GM18861 (cell line): ENCODE measurements around the gene SUDS3.

Experiments used
- ATAC-seq: cut with Tn5 transposase; IDR thresholded peaks from one replicate; pipeline ENCODE4 v1.9.1; 2021; ENCODE audit not compliant: unreplicated experiment

The SUDS3 gene

GRCh38 chr12:118446247-118446646 is 69.9 kb downstream of the SUDS3 start:
- no peak for ATAC-seq

DNA sequence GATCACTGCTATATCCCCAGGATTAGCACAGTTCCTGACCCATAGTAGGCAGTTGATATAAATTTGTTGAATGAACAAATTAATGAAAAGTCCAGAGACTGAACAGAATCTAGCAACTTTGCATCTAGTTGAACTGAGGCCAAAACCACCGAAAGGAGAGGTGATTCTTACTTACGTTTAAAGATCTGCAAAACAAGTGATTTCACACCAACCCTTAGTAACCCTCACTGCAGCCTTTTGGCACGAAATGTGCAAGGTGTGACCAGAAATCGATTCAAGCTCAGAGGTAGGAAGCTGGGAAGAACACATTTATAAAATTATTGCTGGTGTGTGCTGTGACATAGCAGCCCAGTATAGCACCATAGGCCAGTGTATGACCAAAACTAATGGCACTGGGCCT is 70.8 kb downstream of the SUDS3 start:
- ATAC-seq: no peak

DNA sequence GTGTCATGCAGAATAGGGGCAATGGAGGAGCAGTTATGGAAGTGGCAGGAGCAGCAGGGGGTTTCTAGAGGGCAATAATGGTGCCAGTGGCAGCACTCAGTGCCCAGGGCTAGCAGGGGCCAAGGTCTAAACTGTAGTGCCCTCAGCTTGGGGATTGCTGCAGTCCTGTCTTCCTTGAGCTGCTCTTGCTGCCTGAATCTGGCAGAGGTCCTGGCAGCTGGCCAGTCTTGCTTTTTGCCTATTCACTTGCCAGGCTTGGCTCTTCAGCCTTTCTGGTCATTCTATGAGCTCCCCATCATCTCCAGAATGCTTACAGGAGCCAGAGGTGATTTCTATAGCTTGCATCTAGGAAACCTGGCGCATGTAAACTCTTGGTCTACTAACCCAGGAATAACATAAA is 72.0 kb downstream of the SUDS3 start:
- ATAC-seq: no peak

- ATAC-seq: no peak
Observed at GRCh38 chr12:118455327-118455726, 79.0 kb downstream of the SUDS3 start.

DNA sequence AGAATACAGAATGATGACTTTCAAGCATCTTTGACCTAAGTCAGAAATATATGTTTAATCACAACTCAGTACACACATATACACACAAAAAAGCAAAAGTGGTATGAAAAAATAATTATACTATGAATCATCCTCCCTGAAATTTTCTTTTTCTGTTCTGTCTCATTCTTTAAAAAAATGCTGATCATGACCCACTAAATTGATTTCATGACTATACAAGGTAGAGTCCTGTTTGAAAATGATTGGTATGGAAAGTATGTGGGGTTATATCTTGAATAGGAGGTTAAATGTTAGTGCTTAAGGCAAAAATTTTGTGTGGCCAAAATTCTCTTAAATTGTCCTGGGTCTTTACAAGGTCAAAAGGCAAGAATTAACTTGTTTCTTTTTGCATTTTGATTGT is 80.4 kb downstream of the SUDS3 start:
- ATAC-seq: no peak

- ATAC-seq: no peak
Observed at GRCh38 chr12:118459110-118459509, 82.8 kb downstream of the SUDS3 start.

DNA sequence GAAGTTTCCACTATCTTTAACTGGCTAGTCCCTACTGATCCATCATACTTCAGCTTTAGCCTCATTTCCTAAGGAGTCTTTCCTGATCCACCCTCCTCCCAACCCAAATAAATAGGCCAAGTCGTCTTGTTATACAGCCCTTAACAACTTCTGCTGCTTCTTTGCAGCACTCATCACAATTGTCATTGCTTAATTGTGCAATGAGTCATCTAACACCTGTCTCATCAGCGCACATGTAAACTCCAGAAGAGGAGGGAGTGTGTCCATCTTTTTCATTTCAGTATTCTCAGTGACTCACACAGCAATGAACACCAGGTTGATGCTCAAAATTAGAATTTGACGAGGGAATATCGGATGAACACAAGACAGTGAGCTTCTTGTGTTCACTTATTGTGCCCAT is 87.3 kb downstream of the SUDS3 start:
- ATAC-seq: no peak

DNA sequence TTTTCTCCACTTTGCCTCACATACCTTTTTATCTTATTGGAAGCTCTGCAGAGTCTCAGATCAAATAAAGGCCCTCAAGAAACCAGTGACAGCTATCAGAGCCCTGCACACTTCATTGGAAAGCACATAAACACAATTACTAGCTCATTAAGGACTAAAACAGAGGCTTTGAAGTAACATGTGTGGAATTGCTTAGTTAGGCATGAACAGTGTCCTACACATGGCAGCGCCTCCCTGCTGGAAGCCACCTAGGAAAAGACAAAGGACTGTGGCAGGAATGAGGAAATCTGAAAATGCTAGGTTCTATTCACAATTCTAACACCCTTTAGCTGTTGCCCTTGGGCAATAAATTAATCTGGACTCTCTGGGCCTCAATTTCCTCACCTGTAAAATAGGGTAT is 89.4 kb downstream of the SUDS3 start:
- ATAC-seq: no peak
